GM10266 (cell line): ENCODE results near the gene ZNF543.

Experiments
- DNase-seq: peaks from one replicate; pipeline ENCODE4 v3.0.0; 2012; ENCODE audit errors: extremely low spot score
- CTCF ChIP-seq: IDR thresholded peaks from 2 replicates; pipeline ENCODE4 v1.5.1; 2012; ENCODE audit warnings: mild to moderate bottlenecking, low read depth; ENCODE audit not compliant: control insufficient read depth, insufficient read depth; ENCODE audit errors: missing control alignments

ZNF543 gene

GRCh38 chr19:57321116-57321515 is 844 bp downstream of the ZNF543 start:
- no peak for DNase-seq
- no peak for TF ChIP-seq CTCF

DNA sequence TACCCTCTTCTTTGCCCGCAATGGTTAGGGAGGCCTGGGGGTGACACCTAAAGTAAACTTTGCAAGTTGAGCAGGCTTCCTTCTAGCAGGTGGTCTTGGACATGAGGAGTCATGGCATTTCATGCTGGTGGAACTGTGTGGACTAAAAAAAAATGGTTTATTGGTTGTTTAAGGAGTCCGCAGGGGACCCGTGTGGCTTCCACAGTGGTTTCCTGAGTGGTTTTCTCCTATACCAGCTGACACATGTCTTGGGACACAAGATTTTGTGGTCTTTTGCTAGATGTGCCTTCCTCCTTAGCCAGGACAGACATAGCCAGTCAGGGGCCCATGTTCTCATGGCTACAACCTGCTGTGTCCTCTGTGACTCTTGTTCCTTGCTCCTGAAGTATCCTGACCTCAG is 1.5 kb downstream of the ZNF543 start:
- DNase-seq: no peak
- TF ChIP-seq CTCF: no peak

DNA sequence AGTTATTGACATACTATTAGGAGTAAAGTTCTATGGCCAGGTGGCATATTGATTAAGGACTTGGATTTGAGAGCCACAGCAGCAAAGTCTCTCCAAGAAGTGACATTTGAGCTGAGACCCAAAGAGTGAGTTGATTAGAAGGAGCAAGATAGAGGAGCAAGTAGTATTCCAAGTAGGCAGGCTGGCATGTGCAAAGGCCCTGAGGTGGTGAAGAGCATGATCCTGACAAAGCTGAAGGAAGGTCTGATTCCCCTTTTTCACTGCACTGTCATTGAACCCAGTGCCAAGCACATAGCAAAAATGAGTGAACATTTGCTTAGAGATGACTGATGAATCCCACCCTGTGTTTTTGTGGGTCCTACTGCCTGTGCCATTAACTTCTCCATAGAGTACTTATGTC is 4.7 kb downstream of the ZNF543 start:
- no peak for DNase-seq
- no peak for TF ChIP-seq CTCF

GRCh38 chr19:57327993-57328392 is 7.7 kb downstream of the ZNF543 start:
- DNase-seq: no peak
- no peak for TF ChIP-seq CTCF

DNA sequence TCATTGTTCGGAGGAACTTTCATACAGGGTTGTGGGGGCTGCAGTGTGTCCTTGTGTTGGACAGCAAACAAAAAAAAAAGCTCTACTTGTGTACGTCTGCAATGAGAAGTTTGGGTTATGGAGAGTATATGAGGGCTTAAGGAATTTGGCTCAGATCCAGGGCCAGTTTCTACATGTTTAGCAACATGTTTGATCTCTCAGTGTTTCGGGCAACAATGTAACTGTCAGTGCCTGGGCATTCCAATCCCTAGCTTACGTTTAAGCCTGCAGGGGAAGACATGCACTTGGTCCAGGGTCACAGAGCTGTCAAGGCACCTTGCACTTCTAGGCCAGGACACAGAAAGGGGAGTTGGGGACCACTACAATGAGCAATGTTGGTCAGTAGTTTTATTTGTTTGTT is 13.9 kb downstream of the ZNF543 start:
- no peak for DNase-seq
- TF ChIP-seq CTCF: no peak

DNA sequence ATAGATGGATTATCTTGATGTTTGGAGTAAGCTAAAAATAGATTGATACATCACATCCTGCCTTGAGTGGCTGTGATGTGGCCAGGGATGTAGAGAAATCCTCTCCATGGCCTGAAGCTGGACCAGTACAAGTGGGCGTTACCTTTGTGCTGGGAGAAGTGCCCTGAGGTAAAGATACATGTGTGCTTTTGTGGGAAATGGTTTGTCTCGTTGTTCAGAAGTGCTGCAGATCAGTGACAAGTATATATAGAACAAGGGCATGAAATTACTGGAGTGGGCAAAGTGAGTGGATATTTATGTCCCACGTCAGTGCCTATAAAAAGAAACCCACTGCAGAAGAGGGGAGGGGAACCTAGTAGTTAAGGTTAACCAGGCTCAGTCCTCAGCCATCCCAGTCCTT is 18.6 kb downstream of the ZNF543 start:
- TF ChIP-seq CTCF: no peak
- DNase-seq: no peak

DNA sequence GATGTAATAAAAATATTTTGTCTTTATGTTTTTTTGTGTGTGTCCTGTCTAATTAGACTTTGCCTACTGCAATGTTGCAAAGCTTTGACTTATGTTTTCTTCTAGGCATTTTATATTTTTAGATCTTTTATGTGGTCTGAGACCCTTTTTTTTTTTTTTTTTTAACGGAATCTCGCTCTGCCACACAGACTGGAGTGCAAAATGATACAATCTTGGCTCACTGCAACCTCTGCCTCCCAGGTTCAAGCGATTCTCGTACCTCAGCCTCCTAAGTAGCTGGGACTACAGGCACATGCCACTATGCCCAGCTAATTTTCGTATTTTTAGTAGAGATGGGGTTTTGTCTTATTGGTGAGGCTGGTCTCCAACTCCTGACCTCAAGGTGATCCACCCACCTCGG is 22.3 kb downstream of the ZNF543 start:
- DNase-seq: no peak
- no peak for TF ChIP-seq CTCF
